ENCODE data around the gene CPVL. TPM values are rescaled to one million over a fixed set of nuclear protein-coding genes. Genes with fewer than 3 reads are reported as not detected.
A peak's percentile ranks its signal among the peaks of the same experiment; 100 is the strongest.

CPVL gene
- total and polyA plus RNA-seq, 2 experiments from 2014 or later = 31.9 to 37.8 TPM

DNA sequence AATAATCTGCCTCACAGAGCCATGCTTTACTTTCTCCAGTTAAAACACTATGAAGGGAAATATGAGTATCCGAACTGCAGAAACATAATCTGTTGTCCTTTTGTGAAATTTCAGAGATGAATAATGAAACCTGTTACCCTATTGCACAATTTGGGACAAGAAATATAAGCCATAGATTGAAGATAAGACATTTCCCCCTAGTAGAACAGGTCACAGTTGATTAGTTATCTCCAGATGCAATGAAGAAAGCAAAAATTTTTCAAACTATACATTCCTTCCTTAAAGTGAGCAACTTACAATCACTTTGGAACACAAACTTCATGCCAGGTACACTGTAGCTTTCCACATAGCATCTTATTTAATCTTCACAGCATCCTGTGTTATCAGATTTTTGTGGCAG is 46.0 kb upstream of the CPVL start (continued):
- TF ChIP-seq, protein P1, sequence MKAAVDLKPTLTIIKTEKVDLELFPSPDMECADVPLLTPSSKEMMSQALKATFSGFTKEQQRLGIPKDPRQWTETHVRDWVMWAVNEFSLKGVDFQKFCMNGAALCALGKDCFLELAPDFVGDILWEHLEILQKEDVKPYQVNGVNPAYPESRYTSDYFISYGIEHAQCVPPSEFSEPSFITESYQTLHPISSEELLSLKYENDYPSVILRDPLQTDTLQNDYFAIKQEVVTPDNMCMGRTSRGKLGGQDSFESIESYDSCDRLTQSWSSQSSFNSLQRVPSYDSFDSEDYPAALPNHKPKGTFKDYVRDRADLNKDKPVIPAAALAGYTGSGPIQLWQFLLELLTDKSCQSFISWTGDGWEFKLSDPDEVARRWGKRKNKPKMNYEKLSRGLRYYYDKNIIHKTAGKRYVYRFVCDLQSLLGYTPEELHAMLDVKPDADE (IDR thresholded peaks at IDR 0.05) = no peak
- TF ChIP-seq ZNF331 (CRISPR knock-in tag; IDR thresholded peaks at IDR 0.05; ENCODE audit: low read depth) = no peak

DNA sequence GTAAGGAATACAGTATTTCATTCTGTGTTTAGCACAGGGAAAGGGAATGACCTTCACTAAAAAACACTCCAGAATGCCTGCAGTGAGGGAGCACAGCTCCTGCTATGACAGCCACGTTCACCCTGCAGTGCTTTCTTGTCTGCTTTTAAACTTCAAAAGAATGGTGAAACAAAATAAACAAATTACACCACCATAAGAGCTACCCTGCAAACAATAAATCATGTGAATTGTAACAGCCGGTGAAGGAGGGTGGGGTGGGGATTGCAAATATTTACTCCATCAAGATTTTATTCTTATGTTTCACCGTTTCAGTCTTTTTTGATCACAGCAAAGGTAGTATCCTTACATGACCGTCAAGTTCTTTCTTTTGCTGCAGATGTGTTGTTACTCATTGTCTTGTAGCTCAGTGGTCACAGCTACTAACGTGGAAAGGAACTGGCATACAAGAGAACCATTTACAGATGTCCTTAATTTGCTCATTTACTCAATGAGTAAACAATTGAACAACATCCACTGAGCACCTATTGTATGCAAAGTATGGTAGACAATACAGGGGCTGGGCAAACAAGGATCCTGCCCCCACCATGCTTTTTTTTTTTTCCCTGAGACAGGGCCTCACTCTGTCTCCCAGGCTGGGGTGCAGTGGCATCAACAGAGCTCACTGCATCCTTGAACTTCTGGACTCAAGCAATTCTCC is 44.2 kb upstream of the CPVL start:
- TF ChIP-seq, protein P2, sequence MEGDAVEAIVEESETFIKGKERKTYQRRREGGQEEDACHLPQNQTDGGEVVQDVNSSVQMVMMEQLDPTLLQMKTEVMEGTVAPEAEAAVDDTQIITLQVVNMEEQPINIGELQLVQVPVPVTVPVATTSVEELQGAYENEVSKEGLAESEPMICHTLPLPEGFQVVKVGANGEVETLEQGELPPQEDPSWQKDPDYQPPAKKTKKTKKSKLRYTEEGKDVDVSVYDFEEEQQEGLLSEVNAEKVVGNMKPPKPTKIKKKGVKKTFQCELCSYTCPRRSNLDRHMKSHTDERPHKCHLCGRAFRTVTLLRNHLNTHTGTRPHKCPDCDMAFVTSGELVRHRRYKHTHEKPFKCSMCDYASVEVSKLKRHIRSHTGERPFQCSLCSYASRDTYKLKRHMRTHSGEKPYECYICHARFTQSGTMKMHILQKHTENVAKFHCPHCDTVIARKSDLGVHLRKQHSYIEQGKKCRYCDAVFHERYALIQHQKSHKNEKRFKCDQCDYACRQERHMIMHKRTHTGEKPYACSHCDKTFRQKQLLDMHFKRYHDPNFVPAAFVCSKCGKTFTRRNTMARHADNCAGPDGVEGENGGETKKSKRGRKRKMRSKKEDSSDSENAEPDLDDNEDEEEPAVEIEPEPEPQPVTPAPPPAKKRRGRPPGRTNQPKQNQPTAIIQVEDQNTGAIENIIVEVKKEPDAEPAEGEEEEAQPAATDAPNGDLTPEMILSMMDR (conservative IDR thresholded peaks at IDR 0.05; ENCODE audit: low read depth in 2 of 2) = no peak
- TF ChIP-seq EZH2 (IDR thresholded peaks at IDR 0.05; ENCODE audit: low read depth, unreplicated experiment) (no peak), ZNF331 (CRISPR knock-in tag; IDR thresholded peaks at IDR 0.05; ENCODE audit: low read depth) (no peak), EZH2phosphoT487 (IDR thresholded peaks at IDR 0.05; ENCODE audit: unreplicated experiment) (no peak)
- TF ChIP-seq, protein P3, sequence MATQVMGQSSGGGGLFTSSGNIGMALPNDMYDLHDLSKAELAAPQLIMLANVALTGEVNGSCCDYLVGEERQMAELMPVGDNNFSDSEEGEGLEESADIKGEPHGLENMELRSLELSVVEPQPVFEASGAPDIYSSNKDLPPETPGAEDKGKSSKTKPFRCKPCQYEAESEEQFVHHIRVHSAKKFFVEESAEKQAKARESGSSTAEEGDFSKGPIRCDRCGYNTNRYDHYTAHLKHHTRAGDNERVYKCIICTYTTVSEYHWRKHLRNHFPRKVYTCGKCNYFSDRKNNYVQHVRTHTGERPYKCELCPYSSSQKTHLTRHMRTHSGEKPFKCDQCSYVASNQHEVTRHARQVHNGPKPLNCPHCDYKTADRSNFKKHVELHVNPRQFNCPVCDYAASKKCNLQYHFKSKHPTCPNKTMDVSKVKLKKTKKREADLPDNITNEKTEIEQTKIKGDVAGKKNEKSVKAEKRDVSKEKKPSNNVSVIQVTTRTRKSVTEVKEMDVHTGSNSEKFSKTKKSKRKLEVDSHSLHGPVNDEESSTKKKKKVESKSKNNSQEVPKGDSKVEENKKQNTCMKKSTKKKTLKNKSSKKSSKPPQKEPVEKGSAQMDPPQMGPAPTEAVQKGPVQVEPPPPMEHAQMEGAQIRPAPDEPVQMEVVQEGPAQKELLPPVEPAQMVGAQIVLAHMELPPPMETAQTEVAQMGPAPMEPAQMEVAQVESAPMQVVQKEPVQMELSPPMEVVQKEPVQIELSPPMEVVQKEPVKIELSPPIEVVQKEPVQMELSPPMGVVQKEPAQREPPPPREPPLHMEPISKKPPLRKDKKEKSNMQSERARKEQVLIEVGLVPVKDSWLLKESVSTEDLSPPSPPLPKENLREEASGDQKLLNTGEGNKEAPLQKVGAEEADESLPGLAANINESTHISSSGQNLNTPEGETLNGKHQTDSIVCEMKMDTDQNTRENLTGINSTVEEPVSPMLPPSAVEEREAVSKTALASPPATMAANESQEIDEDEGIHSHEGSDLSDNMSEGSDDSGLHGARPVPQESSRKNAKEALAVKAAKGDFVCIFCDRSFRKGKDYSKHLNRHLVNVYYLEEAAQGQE (IDR thresholded peaks at IDR 0.05; ENCODE audit: unreplicated experiment) = no peak
- H3K4me2 ChIP-seq = peak overlapping the region; percentile 56
- H3K4me1 ChIP-seq (ENCODE audit: insufficient read depth) = peaks cover 38% of the 10 kb centered on the region
- Mint-ChIP-seq H3K36me3 (ENCODE audit: low read depth) (no peaks in the 10 kb centered on the region; the same call in 2 of the 3 replicates), H3K27ac (no peak overlapping the region), H3K9me3 (no peaks in the 10 kb centered on the region), H3K4me1 (peaks cover 40% of the 10 kb centered on the region), H3K4me3 (0 out of 3 replicates have a peak overlapping the region, but pooled peaks have one; percentile 53), H3K27me3 (ENCODE audit: insufficient read depth, low read depth, poor library complexity) (peaks cover 54% of the 10 kb centered on the region)
- H3K36me3 ChIP-seq (ENCODE audit: insufficient read depth) = no peaks in the 10 kb centered on the region
- H3F3A ChIP-seq (replicated peaks; ENCODE audit: low read depth) = no peaks in the 10 kb centered on the region
- H3K27ac ChIP-seq (ENCODE audit: low read depth) = no peak overlapping the region
- no peak for ATAC-seq
- H3K4me3 ChIP-seq = peak overlapping the region; percentile 34
- no peaks in the 10 kb centered on the region for H3K9me2 ChIP-seq (ENCODE audit: insufficient read depth)
- DNase-seq (ENCODE audit: low spot score) = no peak
- H2AFZ ChIP-seq = no peak overlapping the region
- H3K27me3 ChIP-seq (ENCODE audit: insufficient read depth) = peaks cover 52% of the 10 kb centered on the region
- H3K79me2 ChIP-seq (replicated peaks; ENCODE audit: insufficient read depth) = no peaks in the 10 kb centered on the region
- no peaks in the 10 kb centered on the region for H4K20me1 ChIP-seq (replicated peaks; ENCODE audit: insufficient read depth)
